ENCODE results near the gene TRIO. TPM values are rescaled to one million over a fixed set of nuclear protein-coding genes. Genes with fewer than 3 reads are reported as not detected.

TRIO gene
- total and polyA plus RNA-seq, 2 of the 8 experiments (the other 6 are each of a cell fraction or from before 2014, with no cell fraction given), result 35.1 to 69.1 TPM

- TF ChIP-seq ATF3 (IDR thresholded peaks at IDR 0.05; ENCODE audit: insufficient read depth, low read depth, low read length) (no peak), RFX5 (IDR thresholded peaks at IDR 0.05; ENCODE audit: borderline replicate concordance, low read depth, low read length) (no peak), ASH2L (IDR thresholded peaks at IDR 0.05; ENCODE audit: low read length) (no peak), CHD1 (IDR thresholded peaks at IDR 0.05; ENCODE audit: low read depth, low read length) (no peak)
These were observed 32.9 kb upstream of the TRIO start (continued) for GRCh38 chr5:14110196-14110595.
